ENCODE measurements around the gene ZNRF3.

DNA sequence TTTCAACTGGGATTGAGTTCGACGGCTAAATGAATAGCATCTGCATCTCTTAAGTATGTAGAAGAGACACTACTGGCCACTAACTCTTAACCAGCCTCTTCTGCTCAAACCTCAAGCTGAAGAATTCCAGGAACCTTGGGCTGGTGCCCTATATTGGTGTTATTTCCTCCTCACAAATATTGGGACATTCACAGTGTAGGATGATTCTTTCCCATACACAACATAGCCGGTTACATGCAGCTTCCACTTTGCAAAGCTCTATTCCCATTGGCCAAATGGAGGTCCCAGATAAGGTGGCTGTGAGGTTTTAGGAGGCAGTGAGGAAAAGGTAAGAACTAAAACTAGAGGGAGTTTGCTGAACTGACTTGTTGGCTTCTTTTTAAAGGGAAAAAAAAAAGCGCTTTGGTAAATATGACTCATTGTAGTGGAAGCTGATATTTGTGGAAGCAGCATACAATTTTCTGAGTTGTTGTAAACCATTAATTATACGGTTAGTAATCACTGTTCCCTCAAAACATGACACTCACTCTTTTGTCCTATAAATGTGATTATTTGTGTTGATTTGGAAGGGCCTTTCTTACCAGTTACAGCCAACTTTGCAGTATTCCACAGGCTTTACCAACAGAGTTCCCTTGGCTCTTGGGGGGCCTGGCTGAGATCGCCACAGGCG lies 160.7 kb downstream of the ZNRF3 start:
- TF ChIP-seq, protein P1, sequence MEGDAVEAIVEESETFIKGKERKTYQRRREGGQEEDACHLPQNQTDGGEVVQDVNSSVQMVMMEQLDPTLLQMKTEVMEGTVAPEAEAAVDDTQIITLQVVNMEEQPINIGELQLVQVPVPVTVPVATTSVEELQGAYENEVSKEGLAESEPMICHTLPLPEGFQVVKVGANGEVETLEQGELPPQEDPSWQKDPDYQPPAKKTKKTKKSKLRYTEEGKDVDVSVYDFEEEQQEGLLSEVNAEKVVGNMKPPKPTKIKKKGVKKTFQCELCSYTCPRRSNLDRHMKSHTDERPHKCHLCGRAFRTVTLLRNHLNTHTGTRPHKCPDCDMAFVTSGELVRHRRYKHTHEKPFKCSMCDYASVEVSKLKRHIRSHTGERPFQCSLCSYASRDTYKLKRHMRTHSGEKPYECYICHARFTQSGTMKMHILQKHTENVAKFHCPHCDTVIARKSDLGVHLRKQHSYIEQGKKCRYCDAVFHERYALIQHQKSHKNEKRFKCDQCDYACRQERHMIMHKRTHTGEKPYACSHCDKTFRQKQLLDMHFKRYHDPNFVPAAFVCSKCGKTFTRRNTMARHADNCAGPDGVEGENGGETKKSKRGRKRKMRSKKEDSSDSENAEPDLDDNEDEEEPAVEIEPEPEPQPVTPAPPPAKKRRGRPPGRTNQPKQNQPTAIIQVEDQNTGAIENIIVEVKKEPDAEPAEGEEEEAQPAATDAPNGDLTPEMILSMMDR (IDR thresholded peaks at IDR 0.05): no peak
- TF ChIP-seq POLR2A (IDR thresholded peaks at IDR 0.05): no peak
